GM18858 (cell line): Measurements from ENCODE around the gene TUFT1.
"Not testable (repeated sequence)": the region's sequence is repeated elsewhere in the genome, so short reads cannot be mapped to it uniquely, and the experiment has no call there.

Source experiments
- ATAC-seq: cut with Tn5 transposase; IDR thresholded peaks from one replicate; pipeline ENCODE4 v1.9.1; 2021; ENCODE audit not compliant: unreplicated experiment

Gene TUFT1

GRCh38 chr1:151615711-151616504 is 75.8 kb downstream of the TUFT1 start:
- ATAC-seq: no peak

DNA sequence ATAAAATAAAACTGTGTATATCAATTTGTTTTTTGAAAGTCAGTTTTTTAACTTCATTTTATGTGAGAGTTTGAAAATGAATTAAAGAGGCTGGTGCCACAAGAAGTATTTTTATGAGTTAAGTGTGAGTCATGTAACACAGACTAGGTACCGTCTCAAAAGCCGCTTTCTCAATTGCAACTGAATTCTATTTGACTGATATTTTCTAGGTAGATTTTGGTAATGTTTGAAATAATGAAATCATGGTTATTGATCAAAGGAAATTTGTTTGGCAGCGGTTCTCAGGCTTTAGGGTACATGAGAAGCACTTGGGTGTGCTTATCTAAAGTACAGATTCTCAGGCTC is 76.4 kb downstream of the TUFT1 start:
- no peak for ATAC-seq

GRCh38 chr1:151618003-151618402 is 77.9 kb downstream of the TUFT1 start:
- ATAC-seq: no peak

- ATAC-seq: no peak
Observed at GRCh38 chr1:151618470-151618869, 78.4 kb downstream of the TUFT1 start.

- ATAC-seq: not testable (repeated sequence)
Observed at GRCh38 chr1:151618996-151619395, 78.9 kb downstream of the TUFT1 start.

DNA sequence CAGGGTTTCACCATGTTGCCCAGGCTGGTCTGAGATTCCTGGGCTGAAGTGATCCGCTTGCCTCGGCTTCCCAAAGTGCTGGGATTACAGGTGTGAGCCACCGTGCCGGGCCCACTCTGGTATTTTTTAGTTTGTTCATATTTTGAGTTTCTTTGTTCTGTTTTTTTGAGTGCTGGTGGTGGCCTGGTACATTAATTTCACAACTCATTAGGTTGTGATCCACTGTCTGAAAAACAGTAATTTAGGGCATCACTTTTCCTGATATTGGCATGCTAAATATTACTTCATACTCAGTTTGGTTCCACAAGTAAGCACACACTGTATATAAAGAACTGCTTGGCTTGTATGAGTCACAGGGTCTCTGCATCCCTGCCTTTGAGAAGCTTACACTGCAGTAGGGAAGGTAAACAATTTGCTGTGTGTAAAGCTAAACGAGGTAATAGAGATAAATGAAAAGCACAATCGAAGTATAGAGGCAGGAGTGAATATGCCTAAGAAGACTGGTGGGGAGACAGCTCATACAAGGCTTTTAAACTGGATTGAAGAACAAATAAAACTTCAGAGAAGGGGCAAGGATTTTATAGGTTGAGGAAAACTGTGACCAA is 79.5 kb downstream of the TUFT1 start:
- no peak for ATAC-seq

- no peak for ATAC-seq
Observed at GRCh38 chr1:151620286-151620685, 80.2 kb downstream of the TUFT1 start.

DNA sequence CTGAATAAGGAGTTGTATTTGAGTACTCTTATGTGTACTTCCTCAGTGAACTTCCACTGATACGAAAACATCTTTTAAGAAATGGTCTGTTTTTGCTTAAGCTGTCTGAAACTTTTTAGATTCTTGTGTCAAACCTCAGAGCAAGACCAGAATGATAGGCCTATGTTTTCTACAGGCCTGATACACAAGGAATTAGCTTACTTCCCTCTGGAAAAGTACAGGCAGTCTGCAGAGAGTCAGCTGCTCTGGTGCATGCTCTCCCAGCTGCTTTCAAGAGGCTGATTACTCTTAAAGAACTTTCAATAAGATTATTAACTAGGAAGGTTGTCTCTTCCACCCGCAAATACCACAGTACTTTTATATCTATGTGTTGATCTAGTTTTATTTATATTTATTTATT is 81.2 kb downstream of the TUFT1 start:
- no peak for ATAC-seq

- ATAC-seq: no peak
Observed at GRCh38 chr1:151624783-151625182, 84.7 kb downstream of the TUFT1 start.

GRCh38 chr1:151626740-151627334 is 86.7 kb downstream of the TUFT1 start:
- ATAC-seq: no peak

GRCh38 chr1:151629278-151629677 is 89.2 kb downstream of the TUFT1 start:
- ATAC-seq: no peak
